Suppressor macrophage treated with lipopolysaccharide for 4 hours (primary cell): ENCODE measurements around the gene GRIK5.

ENCODE experiments used
- DNase-seq: peaks from one replicate; pipeline ENCODE4 v3.0.0-alpha.2; 2020

Gene GRIK5

GRCh38 chr19:42095142-42095813 lies 25.3 kb upstream of the GRIK5 start:
- DNase-seq = no peak

GRCh38 chr19:42093926-42094325 lies 23.9 kb upstream of the GRIK5 start:
- no peak for DNase-seq

- DNase-seq = no peak
Measured at GRCh38 chr19:42093505-42093904, 23.5 kb upstream of the GRIK5 start.

GRCh38 chr19:42092350-42092749 lies 22.3 kb upstream of the GRIK5 start:
- DNase-seq = peak; percentile 33

- DNase-seq = no peak
Measured at GRCh38 chr19:42091742-42092141, 21.7 kb upstream of the GRIK5 start.

GRCh38 chr19:42091300-42091699 lies 21.3 kb upstream of the GRIK5 start:
- no peak for DNase-seq

- no peak for DNase-seq
Measured at GRCh38 chr19:42090672-42091071, 20.7 kb upstream of the GRIK5 start.

- DNase-seq = no peak
Measured at GRCh38 chr19:42089772-42090171, 19.8 kb upstream of the GRIK5 start.

- no peak for DNase-seq
Measured at GRCh38 chr19:42089191-42089750, 19.3 kb upstream of the GRIK5 start.

GRCh38 chr19:42088471-42089190 lies 18.6 kb upstream of the GRIK5 start:
- DNase-seq = peak; percentile 31

- DNase-seq = no peak
Measured at GRCh38 chr19:42086770-42087550, 17.0 kb upstream of the GRIK5 start.

- no peak for DNase-seq
Measured at GRCh38 chr19:42086188-42086736, 16.3 kb upstream of the GRIK5 start.

- no peak for DNase-seq
Measured at GRCh38 chr19:42083537-42083936, 13.5 kb upstream of the GRIK5 start.

GRCh38 chr19:42081584-42082203 lies 11.7 kb upstream of the GRIK5 start:
- peak; percentile 41 for DNase-seq

GRCh38 chr19:42080764-42081375 lies 10.9 kb upstream of the GRIK5 start:
- DNase-seq = no peak

- DNase-seq = no peak
Measured at GRCh38 chr19:42079886-42080763, 10.1 kb upstream of the GRIK5 start.

GRCh38 chr19:42079276-42079669 lies 9.3 kb upstream of the GRIK5 start:
- no peak for DNase-seq

- no peak for DNase-seq
Measured at GRCh38 chr19:42078538-42079275, 8.7 kb upstream of the GRIK5 start.

GRCh38 chr19:42078058-42078457 lies 8.1 kb upstream of the GRIK5 start:
- DNase-seq = no peak

- DNase-seq = no peak
Measured at GRCh38 chr19:42076380-42076944, 6.5 kb upstream of the GRIK5 start.
